Measurements from ENCODE around the gene PUDP.

PUDP gene

DNA sequence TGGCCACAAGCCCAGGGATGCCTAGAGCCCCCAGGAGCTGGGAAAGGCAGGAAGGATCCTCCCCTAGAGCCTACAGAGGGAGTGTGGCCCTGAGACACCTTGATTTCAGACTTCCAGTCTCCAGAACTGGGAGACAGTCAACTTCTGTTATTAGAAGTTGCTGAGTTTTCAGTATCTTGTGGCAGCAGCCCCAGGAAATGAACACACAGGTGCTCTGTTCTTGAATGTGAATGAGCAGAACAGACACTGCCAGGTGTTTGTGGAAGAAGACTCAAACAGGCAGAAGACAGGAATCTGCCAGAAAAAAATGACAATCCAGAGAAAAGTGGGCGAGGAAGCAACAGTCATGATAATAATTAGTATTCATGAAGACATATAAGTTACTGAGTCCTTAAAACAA, 64.9 kb downstream of the PUDP start:
- H3F3A ChIP-seq (ENCODE audit: control insufficient read depth, insufficient read depth) = peaks cover 14% of the 10 kb centered on the region; the same call in 1 of the 2 replicates
- TF ChIP-seq CTCF (IDR thresholded peaks at IDR 0.05; ENCODE audit: low read depth, low read length, poor library complexity, severe bottlenecking) (no peak), EZH2phosphoT487 (IDR thresholded peaks at IDR 0.05; ENCODE audit: borderline replicate concordance, low read length) (no peak)
- H3K27ac ChIP-seq (ENCODE audit: low read depth, low read length) = peak overlapping the region; percentile 83
- H3K4me1 ChIP-seq (ENCODE audit: control insufficient read depth, low read length) = peaks cover 52% of the 10 kb centered on the region
- no peaks in the 10 kb centered on the region for H3K9me3 ChIP-seq (ENCODE audit: control insufficient read depth, insufficient read depth, low read length)
- H3K4me2 ChIP-seq (ENCODE audit: low read length) = peak overlapping the region; percentile 74
- no peaks in the 10 kb centered on the region for H3K27me3 ChIP-seq (ENCODE audit: control insufficient read depth, low read length)
- no peaks in the 10 kb centered on the region for H4K20me1 ChIP-seq (ENCODE audit: control insufficient read depth, insufficient read depth, low read depth, low read length)
- no peaks in the 10 kb centered on the region for H3K9me2 ChIP-seq (replicated peaks; ENCODE audit: control insufficient read depth, low read length)
- H3K36me3 ChIP-seq (ENCODE audit: control insufficient read depth, low read length) = peaks cover 25% of the 10 kb centered on the region
- peak overlapping the region; percentile 51 for H3K4me3 ChIP-seq (ENCODE audit: low read length)
- peaks cover 48% of the 10 kb centered on the region for H3K79me2 ChIP-seq (ENCODE audit: control insufficient read depth, low read length)

DNA sequence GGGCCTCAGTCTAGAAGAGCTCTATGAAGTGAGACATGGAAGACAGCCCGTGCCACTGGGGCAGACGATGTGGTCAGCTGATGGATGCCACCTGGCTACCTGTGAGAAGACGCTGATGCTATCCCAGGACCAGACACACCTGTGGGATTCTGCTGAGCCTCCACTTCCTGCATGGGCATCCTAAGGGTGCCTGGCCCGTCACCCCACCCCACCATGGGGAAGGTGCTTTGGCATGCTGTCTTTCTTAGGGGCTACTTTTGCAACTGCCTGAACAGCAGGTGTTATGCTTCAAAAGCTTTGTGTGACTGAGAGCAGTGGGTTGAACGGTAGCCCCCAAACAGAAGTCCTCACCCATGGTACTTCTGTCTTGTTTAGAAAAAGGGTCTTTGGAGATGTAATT, 65.4 kb downstream of the PUDP start:
- peak overlapping the region; percentile 74 for H3K4me2 ChIP-seq (ENCODE audit: low read length)
- H3K4me1 ChIP-seq (ENCODE audit: control insufficient read depth, low read length) = peaks cover 49% of the 10 kb centered on the region

GRCh38 chrX:7077241-7078230, 70.4 kb downstream of the PUDP start:
- no peaks in the 10 kb centered on the region for H3F3A ChIP-seq (ENCODE audit: control insufficient read depth, insufficient read depth)
- no peak overlapping the region for H3K4me2 ChIP-seq (ENCODE audit: low read length)
- H3K9me2 ChIP-seq (replicated peaks; ENCODE audit: control insufficient read depth, low read length) = no peaks in the 10 kb centered on the region
- H3K4me3 ChIP-seq (ENCODE audit: low read length) = no peak overlapping the region
- H3K36me3 ChIP-seq (ENCODE audit: control insufficient read depth, low read length) = peaks cover 16% of the 10 kb centered on the region
- H3K4me1 ChIP-seq (ENCODE audit: control insufficient read depth, low read length) = peaks cover 3% of the 10 kb centered on the region
- no peaks in the 10 kb centered on the region for H4K20me1 ChIP-seq (ENCODE audit: control insufficient read depth, insufficient read depth, low read depth, low read length)
- no peak overlapping the region for H3K27ac ChIP-seq (ENCODE audit: low read depth, low read length)
- peaks cover 48% of the 10 kb centered on the region for H3K79me2 ChIP-seq (ENCODE audit: control insufficient read depth, low read length)
- no peaks in the 10 kb centered on the region for H3K27me3 ChIP-seq (ENCODE audit: control insufficient read depth, low read length)
- H3K9me3 ChIP-seq (ENCODE audit: control insufficient read depth, insufficient read depth, low read length) = no peaks in the 10 kb centered on the region
- TF ChIP-seq CTCF (IDR thresholded peaks at IDR 0.05; ENCODE audit: low read depth, low read length, poor library complexity, severe bottlenecking) = no peak
- TF ChIP-seq EZH2phosphoT487 (IDR thresholded peaks at IDR 0.05; ENCODE audit: borderline replicate concordance, low read length) = no peak

More for the DNA sequence above, 65.4 kb downstream of the PUDP start:
- TF ChIP-seq EZH2phosphoT487 (IDR thresholded peaks at IDR 0.05; ENCODE audit: borderline replicate concordance, low read length) (no peak), CTCF (IDR thresholded peaks at IDR 0.05; ENCODE audit: low read depth, low read length, poor library complexity, severe bottlenecking) (no peak)
- Histone ChIP-seq H3K27me3 (ENCODE audit: control insufficient read depth, low read length) (no peaks in the 10 kb centered on the region), H4K20me1 (ENCODE audit: control insufficient read depth, insufficient read depth, low read depth, low read length) (no peaks in the 10 kb centered on the region), H3K27ac (ENCODE audit: low read depth, low read length) (peak overlapping the region; percentile 83), H3K79me2 (ENCODE audit: control insufficient read depth, low read length) (peaks cover 53% of the 10 kb centered on the region), H3K4me3 (ENCODE audit: low read length) (0 out of 2 replicates have a peak overlapping the region, but pooled peaks have one; percentile 51), H3F3A (ENCODE audit: control insufficient read depth, insufficient read depth) (peaks cover 14% of the 10 kb centered on the region; the same call in 1 of the 2 replicates), H3K9me2 (replicated peaks; ENCODE audit: control insufficient read depth, low read length) (no peaks in the 10 kb centered on the region), H3K9me3 (ENCODE audit: control insufficient read depth, insufficient read depth, low read length) (no peaks in the 10 kb centered on the region), H3K36me3 (ENCODE audit: control insufficient read depth, low read length) (peaks cover 28% of the 10 kb centered on the region)

Measured in DOHH2 (cell line).